H54 (cell line): ENCODE results near the gene PNN.
"Not testable (repeated sequence)": the region's sequence is repeated elsewhere in the genome, so short reads cannot be mapped to it uniquely, and the experiment has no call there.

Experiments
- DNase-seq: peaks from one replicate; pipeline ENCODE4 v3.0.0; 2011; ENCODE audit warnings: low spot score, mixed read lengths; ENCODE audit not compliant: insufficient read length
- FAIRE-seq: peaks from 3 replicates; lab custom pipeline; 2011; peaks lifted over from hg19 to GRCh38; lab: Jason Lieb, UNC
- POLR2A ChIP-seq: IDR thresholded peaks from 2 replicates; pipeline ENCODE4 v1.6.1; 2011; ENCODE audit warnings: low read depth, mild to moderate bottlenecking, low read length

Gene PNN

DNA sequence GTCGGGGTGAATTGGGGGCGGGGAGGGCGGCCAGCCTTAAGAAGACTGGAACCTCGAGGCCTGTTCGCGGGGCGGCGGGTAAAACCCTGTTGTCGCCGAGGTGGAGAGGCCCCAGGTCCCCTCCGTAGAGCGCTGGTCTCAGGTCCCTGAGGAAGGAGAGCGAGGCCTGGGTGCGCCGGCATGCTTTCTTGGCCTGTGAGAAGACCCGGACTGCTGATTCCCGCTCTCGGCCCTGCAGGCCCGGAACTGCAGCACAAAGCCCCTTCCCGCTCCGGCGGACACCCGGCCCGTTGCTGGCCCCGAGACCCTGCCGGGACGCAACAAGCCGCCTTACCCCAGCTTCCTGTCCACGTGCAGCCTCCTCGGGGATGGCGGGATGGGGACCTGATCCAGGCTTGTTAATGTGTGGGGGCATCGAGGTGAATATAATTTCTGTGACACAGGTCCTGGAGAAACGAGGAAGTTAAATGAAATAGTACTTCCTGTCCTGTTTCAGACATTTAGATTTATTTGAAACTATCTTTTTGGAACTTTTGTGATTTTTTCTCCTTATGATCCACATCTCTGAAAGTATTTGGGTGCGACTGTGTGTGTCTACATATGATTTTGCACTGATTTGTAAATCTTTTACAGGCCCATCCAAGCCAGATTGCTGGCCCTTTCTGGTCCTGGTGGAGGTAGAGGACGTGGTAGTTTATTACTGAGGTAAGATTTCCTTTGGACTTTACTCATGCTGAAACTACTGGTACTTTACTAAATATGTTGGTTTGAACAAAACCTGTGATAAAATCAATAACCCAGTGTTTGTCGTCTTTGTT is 600 bp downstream of the PNN start:
- peak; percentile 4 for DNase-seq

DNA sequence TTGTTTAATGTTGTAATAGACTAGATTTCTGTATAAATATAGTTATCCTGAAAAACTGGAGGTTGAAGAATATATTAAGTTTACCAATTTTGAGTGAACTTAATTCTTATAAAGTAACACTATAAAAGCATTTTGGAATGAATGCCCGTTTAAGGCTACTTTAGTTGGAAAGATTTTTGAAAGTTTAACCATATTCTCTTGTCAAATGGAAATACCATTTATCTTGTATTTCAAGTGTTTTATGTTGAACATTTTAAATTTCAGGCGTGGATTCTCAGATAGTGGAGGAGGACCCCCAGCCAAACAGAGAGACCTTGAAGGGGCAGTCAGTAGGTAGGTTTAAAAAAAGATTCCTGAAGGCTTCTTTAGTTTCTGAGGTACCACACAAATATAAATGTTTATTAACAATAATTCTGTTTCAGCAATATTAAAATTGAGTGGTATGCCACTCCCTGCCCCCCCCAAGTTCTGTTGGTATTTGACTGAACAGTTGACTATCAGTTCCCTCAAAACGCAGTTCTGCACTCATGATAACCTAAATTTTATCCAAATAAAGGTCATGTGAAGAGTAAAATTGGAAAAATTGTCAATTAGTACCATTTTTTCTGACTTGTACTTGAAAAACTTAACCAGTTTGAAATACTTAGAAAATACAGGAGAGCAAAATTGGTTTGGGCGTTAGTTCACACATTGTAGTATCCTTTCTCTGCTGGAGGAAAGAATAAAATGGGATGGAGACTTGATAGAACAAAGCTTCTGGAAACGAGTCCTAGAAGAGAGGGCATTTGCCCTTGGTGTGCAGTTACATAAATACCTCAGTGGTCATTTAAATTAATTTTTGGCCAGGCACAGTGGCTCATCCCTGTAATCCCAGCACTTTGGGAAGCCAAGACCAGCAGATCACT is 1.5 kb downstream of the PNN start:
- no peak for DNase-seq
- no peak for FAIRE-seq
- TF ChIP-seq POLR2A, result no peak

More for the DNA sequence above, 600 bp downstream of the PNN start:
- no peak for TF ChIP-seq POLR2A
- no peak for FAIRE-seq

DNA sequence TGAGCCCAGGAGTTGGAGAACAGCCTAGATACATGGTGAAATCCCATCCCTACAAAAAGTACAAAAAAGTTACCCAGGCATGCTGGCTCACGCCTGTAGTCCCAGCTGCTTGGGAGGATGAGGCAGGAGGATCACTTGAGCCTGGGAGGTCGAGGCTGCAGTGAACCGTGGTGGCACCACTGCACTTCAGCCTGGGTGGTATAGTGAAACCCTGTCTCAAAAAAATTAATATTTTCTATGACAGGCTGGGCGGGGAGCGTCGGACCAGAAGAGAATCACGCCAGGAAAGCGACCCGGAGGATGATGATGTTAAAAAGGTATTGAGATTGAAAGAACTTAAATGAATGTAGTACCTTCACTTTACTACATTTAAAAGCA is 2.1 kb downstream of the PNN start:
- no peak for FAIRE-seq
- DNase-seq, result no peak
- TF ChIP-seq POLR2A, result no peak

DNA sequence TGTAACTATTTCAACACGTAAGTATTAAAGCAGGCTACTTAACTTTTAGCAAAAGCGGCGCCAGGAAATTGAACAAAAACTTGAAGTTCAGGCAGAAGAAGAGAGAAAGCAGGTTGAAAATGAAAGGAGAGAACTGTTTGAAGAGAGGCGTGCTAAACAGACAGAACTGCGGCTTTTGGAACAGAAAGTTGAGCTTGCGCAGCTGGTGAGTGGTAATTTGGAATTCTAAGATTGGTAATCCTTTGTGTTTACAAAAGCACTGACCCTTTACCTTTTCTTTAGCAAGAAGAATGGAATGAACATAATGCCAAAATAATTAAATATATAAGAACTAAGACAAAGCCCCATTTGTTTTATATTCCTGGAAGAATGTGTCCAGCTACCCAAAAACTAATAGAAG is 4.0 kb downstream of the PNN start:
- no peak for FAIRE-seq
- no peak for DNase-seq
- no peak for TF ChIP-seq POLR2A

DNA sequence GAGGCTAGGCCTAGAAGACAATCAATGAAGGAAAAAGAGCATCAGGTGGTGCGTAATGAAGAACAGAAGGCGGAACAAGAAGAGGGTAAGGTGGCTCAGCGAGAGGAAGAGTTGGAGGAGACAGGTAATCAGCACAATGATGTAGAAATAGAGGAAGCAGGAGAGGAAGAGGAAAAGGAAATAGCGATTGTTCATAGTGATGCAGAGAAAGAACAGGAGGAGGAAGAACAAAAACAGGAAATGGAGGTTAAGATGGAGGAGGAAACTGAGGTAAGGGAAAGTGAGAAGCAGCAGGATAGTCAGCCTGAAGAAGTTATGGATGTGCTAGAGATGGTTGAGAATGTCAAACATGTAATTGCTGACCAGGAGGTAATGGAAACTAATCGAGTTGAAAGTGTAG is 5.5 kb downstream of the PNN start:
- FAIRE-seq (no peak), DNase-seq (no peak)
- TF ChIP-seq POLR2A, result no peak

DNA sequence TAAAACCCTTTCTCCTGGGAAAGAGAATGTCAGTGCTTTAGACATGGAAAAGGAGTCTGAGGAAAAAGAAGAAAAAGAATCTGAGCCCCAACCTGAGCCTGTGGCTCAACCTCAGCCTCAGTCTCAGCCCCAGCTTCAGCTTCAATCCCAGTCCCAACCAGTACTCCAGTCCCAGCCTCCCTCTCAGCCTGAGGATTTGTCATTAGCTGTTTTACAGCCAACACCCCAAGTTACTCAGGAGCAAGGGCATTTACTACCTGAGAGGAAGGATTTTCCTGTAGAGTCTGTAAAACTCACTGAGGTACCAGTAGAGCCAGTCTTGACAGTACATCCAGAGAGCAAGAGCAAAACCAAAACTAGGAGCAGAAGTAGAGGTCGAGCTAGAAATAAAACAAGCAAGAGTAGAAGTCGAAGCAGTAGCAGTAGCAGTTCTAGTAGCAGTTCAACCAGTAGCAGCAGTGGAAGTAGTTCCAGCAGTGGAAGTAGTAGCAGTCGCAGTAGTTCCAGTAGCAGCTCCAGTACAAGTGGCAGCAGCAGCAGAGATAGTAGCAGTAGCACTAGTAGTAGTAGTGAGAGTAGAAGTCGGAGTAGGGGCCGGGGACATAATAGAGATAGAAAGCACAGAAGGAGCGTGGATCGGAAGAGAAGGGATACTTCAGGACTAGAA is 6.1 kb downstream of the PNN start:
- FAIRE-seq (no peak), DNase-seq (no peak)
- no peak for TF ChIP-seq POLR2A

DNA sequence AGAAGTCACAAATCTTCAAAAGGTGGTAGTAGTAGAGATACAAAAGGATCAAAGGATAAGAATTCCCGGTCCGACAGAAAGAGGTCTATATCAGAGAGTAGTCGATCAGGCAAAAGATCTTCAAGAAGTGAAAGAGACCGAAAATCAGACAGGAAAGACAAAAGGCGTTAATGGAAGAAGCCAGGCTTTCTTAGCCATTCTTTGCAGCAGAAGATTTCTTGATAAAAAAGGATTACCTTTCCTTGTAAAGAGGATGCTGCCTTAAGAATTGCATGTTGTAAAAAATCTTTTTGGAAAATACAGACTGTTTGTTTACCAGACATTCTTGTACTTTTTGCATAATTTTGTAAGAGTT is 6.6 kb downstream of the PNN start:
- DNase-seq (no peak), FAIRE-seq (no peak)
- no peak for TF ChIP-seq POLR2A

DNA sequence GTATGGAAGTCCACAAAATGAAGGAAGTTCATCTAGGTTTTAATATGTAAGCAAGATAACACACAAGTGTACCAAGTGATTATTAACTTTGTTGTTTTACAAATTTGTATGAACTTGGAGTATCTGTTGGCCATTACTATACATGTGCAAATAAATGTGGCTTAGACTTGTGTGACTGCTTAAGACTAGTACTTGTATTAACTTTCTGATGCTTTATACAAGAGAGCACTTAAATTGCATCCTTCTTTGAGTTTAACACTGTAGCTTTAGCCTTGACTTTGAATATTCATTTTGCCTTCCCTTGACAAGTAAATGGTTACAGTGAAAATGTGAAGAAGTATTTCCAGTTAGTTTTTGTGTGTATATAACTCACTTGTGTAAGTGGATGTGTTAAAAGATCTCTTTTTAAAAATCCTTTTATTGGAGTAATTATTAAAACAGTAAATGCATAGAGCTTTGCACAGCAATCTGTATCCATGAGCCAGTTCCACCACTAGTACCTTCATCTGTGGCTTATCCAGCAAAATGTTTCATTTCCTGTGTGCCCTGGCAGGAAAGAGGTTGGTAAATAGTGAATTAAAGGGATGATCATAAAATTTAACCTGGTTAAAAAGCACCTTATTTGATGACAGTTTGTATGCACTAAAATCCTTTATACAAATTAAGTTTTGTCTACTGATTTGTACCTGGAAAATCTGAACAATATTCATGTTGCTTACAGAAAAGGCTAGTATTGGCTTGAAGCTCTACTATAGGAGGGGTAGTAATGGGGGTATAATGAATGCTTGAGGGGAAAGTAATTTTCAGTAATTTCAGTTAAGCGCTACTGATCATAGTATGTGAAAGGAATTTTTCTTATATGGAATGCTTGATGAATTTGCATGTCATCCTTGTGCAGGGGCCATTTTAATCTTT is 8.0 kb downstream of the PNN start:
- no peak for DNase-seq
- no peak for TF ChIP-seq POLR2A
- peak; percentile 6 for FAIRE-seq

DNA sequence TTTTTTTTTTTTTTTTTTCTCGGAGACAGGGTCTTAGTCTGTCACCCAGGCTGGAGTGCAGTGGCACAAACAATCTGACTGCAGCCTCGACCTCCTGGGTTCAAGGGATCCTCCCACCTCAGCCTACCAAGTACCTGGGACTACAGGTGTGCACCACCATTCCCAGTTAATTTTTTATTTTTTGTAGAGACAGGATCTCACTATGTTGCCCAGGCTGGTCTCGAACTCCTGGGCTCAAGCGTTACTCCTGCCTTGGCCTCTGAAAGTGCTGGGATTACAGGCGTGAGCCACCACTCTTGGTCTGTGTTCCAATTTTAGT is 8.6 kb downstream of the PNN start:
- DNase-seq, FAIRE-seq: not testable (repeated sequence)

DNA sequence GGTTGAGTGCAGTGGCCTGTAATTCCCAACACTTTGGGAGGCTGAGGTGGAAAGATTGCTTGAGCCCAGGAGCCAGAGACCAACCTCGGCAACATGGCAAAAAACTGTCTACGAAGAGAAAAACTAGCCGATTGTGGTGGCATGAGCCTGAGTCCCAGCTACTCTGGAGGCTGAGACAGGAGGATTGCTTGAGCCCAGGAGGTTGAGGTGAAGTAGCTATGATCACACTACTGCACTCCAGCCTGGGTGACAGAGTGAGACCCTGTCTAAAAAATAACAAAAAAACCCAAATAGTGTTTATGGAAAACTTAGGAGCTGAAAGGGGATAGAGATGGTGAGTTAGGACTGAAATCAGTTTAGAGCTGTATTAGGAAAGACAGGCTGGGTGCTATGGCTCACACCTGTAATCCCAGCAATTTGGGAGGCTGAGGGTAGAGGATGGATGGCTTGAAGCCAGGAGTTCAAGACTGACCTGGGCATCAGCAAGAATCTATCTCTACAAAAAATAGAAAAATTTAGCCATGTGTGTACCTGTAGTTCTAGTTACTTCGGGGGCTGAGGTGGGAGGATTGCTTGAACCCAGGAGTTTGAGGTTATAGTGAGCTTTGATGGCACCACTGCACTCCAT is 9.7 kb downstream of the PNN start:
- DNase-seq, result no peak

DNA sequence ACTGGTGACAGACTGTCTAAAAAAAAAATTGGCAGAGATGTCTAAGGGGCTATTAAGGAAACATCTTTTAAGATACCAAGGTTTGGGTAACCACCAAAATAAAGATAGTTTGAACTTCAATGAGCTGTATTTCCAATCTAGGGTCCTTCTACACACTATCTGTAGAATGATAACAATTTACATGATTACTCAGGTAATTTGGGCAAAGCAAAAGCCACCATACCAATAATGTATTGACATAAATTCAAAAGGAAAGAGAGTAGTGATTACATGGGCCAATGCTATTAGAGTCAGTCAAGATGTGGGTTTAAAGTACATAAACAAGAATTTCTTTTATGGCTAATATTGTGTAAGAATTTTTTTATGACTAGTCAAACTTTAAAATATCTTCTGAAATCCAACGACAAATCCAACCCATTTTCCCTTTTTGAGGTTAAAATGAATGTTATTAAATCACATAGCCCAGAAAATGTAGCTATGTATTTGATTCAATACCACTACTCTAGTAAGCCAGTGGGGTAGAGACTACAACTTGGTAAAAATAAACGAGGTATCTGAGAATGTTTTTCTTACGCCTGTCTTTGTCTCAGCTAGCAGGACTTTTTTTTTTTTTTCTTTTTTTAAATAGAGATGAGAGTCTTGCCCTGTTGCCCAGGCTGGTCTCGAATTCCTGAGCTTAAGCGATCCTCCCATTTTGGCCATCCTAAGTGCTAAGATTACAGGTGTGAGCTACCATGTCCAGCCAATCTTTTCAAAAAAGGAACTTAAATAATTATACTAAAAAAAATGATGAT is 10.4 kb downstream of the PNN start:
- no peak for TF ChIP-seq POLR2A
- FAIRE-seq, result no peak
- DNase-seq, result no peak

More for the DNA sequence above, 9.7 kb downstream of the PNN start:
- no peak for FAIRE-seq
- TF ChIP-seq POLR2A, result no peak

DNA sequence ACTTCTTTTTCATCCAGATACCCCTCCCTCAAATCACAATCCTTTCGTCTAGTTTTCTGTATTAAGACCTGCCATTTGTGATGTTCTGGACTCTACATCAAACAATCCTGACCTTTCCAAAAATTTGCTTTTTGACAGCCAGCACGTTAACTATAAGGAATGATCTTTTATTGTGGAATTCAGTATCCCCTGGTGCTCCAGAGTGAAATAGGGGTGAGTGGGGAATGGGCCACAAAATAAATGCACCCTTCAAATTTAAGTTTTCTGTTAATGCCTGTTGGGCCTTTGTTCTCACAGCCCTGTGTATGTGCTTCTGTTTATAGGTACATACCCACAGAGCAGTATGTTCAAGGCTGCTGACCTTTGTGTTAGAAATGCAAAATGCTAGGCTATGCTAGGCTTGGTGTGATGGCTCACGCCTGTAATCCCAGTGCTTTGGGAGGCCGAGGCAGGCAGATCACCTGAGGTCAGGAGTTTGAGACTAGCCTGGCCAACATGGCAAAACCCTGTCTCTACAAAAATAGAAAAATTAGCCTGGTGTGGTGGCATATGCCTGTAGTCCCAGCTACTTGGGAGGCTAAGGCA is 12.0 kb downstream of the PNN start:
- DNase-seq (no peak), FAIRE-seq (no peak)
- no peak for TF ChIP-seq POLR2A
